Activated naive CD4-positive, alpha-beta T cell treated with anti-CD3 and anti-CD28 coated beads, Interleukin-2, amount 50 U/mL, for 24 hours (primary cell): ENCODE measurements around the gene NDUFB10.
A peak's percentile ranks its signal among the peaks of the same experiment; 100 is the strongest.

ENCODE experiments used
- H3K27ac Mint-ChIP-seq: one replicate; pipeline ENCODE4 v1.8.0; 2021; ENCODE audit warnings: mild to moderate bottlenecking, mixed read lengths
- H3K27me3 Mint-ChIP-seq: one replicate; pipeline ENCODE4 v1.8.0; 2021; ENCODE audit warnings: mixed read lengths
- H3K36me3 Mint-ChIP-seq: one replicate; pipeline ENCODE4 v1.8.0; 2021; ENCODE audit warnings: mixed read lengths
- H3K4me1 Mint-ChIP-seq: one replicate; pipeline ENCODE4 v1.8.0; 2021; ENCODE audit warnings: mixed read lengths
- H3K4me3 Mint-ChIP-seq: one replicate; pipeline ENCODE4 v1.8.0; 2021; ENCODE audit warnings: mild to moderate bottlenecking, mixed read lengths
- H3K9me3 Mint-ChIP-seq: one replicate; pipeline ENCODE4 v1.8.0; 2021; ENCODE audit warnings: mixed read lengths

The NDUFB10 gene

DNA sequence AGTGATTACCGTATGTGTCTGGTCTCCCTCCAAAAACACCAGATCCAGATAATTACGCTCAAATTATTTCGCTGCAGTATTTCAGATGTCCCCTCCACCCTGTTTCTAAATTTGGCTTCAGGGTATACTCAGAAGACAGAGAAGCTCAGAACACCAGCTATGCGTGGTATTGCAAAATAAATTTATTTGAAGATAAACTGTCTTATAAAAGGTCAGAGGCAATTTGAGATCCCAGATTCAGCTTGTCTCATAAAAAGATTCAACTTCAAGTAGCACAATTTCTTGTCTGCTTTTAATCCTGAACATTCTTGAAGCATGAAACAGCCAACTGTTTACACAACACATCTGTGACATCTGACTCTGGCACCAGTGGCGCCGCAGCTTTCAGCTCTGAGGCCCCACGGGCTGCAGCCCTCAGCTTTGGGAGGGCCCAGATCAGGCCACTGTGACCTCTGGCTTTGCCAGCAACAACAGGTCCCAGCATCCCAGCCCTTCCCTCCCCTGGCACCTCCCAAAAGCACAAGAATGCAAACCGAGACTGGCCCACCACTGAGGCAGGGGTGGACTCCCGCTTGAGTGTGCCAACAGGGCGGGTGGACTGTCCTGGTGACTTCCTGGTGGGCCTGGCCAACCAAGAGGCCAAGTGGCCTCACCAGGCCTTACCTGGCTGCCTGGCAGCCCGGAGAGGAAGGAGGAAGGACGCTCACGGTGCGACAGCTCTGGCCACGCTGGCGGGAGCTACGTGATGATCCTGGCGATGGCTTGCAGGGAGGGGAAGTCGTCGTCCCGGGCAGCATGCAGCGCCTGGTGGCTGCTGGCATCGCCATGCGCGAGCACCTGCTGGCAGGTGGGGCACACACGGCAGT is 38.4 kb downstream of the NDUFB10 start:
- Mint-ChIP-seq H3K27ac (no peak overlapping the region), H3K36me3 (peaks cover 4% of the 10 kb centered on the region), H3K27me3 (no peaks in the 10 kb centered on the region), H3K9me3 (no peaks in the 10 kb centered on the region), H3K4me1 (peaks cover 4% of the 10 kb centered on the region), H3K4me3 (no peak overlapping the region)

DNA sequence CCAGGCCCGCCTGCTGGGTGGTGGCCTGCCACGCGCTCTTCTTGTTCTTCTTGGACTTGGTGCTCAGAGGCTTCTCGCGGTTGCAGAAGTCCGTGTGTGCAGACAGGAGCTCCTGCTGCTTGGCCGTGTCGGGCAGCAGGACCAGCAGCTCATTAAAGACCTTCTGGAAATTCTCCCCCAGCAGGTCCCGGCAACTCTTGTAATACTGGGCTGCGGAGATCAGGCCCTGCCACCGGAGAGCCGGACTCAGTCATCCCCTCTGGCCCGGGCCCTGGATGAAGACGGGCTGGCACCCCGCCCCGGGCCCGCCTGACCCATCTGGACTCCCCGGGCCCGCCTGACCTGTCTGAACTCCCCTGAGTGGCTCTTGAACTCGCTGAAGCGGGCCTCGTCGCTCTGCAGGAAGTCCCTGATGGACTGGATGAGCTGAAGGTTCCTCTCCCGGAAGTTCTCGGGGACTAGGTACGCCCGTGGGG is 39.1 kb downstream of the NDUFB10 start:
- H3K36me3 Mint-ChIP-seq, result peaks cover 4% of the 10 kb centered on the region
- no peaks in the 10 kb centered on the region for H3K9me3 Mint-ChIP-seq
- H3K4me1 Mint-ChIP-seq, result peaks cover 4% of the 10 kb centered on the region
- H3K27ac Mint-ChIP-seq, result no peak overlapping the region
- no peaks in the 10 kb centered on the region for H3K27me3 Mint-ChIP-seq
- no peak overlapping the region for H3K4me3 Mint-ChIP-seq

DNA sequence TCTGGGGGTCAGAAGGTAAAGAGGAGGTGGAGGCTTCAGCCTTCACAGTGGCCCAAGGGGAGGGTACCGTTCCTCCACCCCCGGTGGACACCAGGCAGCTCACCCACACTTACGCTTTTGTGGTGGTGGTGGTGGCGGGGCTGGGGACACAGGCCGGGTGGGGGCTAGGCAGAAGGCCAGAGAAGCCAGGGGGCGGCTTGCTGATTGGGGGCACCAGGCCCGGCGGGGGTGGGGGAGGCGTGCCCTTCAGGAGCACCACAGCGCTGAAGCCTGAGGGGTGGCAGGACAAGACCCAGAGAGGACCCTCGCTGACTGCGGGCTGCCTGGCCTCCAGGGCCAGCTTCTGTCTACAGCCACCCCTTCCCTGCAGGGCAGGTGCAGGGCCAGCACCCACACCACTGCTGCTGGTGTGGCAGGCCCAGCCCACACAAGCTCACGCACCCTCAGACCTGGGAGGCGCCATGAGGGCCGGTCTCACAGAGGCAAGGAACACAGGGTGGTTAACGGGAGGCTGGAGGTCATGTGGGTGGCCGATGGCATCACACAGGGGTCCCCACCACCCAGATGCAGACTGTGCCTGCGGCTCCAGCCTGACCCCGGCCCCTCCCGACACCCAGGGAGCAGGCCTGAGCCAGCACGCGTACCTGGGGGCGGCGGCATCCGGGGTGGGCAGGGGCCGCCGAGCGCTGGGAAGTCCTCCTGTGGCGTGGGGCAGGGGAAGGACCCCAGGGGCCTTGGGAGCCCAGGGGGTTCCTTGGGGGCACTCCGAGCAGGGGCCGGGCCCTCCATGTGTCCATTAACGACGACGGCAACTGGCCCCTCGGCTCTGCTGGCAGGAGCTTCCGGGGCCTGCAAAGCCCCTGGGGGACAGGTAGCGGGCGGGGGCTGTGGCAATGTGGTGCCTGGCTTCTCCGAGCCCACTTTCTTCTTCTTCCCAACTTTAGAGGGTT is 39.8 kb downstream of the NDUFB10 start:
- peaks cover 4% of the 10 kb centered on the region for H3K36me3 Mint-ChIP-seq
- H3K9me3 Mint-ChIP-seq, result no peaks in the 10 kb centered on the region
- H3K27me3 Mint-ChIP-seq, result no peaks in the 10 kb centered on the region
- no peak overlapping the region for H3K4me3 Mint-ChIP-seq
- peaks cover 3% of the 10 kb centered on the region for H3K4me1 Mint-ChIP-seq
- H3K27ac Mint-ChIP-seq, result no peak overlapping the region

DNA sequence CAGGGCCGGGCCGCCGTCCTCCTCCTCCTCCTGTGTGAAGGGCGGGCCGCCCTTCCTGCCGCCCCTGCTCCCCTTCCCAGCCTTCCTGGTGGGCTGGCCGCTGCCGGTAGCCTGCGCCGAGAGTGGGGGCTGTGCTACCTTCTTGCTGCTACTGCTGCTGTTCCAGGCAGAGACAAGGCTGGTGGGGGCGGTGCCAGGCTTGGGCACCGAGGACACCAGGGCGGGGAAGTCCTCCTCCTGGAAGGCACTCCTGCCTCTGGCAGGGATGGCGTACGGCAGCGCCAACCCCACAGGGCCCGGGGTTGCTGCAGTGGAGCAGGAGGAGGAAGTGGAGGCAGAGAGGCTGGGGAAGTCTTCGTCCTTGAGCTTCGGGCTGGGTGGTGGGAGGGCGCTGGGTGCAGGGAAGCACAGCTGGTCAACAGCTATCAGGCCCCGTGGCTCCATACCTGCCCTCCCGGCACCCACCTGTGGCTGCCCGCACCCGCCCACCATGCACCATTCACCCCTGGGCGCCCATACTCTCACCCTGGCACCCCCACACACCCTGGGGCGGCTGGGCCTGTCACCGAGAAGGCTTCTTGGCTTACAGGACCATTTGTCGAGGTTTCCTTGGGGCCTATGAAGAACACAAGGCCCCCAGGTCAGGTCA is 40.7 kb downstream of the NDUFB10 start:
- Mint-ChIP-seq H3K27me3 (no peaks in the 10 kb centered on the region), H3K4me3 (no peak overlapping the region), H3K27ac (no peak overlapping the region), H3K36me3 (peaks cover 4% of the 10 kb centered on the region), H3K9me3 (no peaks in the 10 kb centered on the region), H3K4me1 (peaks cover 6% of the 10 kb centered on the region)

DNA sequence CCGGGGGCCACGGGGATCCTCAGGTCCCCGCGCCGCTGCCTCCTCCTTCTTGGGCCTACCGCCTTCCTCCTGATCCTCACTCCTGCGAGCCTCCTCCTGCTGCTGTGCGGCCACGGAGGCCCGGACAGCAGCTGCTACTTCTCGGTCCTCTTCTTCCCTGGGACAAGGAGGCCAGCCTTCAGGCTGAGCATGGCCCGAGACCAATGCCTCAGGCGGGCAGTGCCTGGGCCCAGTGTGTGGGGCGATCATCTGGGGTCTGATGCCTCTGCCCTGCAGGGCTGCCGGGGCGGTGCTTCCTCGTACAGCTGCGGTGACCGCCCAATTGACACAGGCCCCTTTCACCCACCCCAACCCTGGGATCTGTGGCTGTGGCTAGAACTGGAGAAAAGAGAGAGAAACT is 41.7 kb downstream of the NDUFB10 start:
- no peak overlapping the region for H3K4me3 Mint-ChIP-seq
- H3K27me3 Mint-ChIP-seq, result no peaks in the 10 kb centered on the region
- peaks cover 9% of the 10 kb centered on the region for H3K4me1 Mint-ChIP-seq
- no peak overlapping the region for H3K27ac Mint-ChIP-seq
- H3K9me3 Mint-ChIP-seq, result no peaks in the 10 kb centered on the region
- peaks cover 4% of the 10 kb centered on the region for H3K36me3 Mint-ChIP-seq

DNA sequence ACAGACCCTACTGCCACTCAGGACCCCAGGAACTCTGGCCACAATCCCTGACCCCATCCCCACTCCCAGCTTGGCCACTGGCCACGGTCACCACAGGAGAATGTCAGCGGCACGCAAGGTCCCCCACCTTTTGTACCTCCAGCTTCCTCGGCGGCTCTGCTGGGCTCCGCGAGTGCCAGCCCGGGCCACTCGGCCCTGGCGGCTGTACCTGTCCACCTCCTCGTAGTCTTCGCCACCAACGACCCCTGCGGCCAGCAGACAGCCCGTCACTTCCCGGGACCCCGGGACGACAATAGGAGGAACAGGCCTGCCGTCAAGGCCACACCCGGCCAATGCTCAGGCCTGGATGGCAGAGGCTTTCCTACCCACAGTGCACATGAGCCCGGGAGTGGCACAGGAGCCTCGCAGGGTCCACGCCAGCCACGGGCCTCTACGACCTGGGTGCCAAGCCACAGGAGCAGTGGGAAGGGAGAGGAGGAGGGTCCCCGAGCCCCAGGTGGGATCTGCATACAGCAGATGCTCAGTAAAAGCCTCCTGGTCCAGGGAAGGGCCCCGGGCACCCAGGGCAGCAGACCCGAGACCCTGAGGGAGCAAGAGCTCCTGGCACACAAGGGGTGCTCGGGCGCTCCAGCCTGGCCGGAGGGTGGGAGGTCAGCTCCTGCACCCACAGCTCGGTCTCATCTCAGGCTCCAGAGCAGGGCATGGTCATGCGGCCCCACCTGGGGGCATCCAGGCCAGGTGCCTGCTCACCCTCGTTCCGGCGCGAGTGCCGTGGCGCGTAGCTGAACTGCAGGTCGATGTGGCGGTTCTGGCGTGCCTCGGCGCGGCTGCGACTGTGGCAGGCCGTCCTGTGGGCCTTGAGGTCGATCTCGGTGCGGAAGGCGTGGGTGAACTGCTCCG is 42.4 kb downstream of the NDUFB10 start:
- H3K27ac Mint-ChIP-seq, result no peak overlapping the region
- H3K9me3 Mint-ChIP-seq, result no peaks in the 10 kb centered on the region

DNA sequence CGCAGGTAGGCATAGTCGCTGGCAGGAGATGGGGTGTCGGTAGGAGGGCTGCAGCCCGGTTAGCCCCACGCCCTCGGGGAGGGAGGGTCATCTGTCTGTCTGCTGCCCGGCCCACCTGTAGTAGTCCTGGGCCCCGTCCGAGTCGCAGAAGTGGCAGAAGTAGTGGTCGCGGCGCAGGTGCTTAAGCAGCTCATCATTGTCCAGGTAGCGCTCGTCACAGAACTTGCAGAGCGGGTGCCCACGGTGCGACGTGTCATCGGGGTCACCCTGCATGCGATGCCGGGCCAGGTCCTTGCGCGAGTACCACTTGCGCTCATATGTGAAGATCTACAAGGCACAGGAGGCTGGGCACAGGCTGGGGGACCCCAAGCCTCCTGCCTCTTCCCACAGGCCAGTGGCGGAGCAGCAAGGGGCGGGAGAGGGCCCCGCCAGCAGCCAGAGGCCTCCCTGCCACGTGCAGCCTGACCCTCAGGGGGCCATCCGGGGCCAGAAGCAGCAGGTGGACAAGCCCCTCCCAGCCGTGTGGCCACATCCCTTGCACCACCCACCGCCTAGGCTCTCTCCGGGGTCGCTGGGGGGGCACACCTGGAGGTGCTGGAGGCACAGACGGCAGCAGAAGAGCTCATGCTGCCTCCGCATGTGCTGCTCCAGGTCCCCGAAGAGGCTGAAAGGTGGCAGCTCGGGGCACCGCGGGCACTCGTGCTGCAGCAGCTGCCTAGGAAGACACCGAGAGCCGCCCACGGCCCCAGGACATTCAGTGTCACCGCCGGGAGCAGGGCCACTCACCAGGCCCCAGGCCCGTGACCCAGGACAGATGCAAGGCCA is 43.3 kb downstream of the NDUFB10 start:
- H3K36me3 Mint-ChIP-seq, result peaks cover 3% of the 10 kb centered on the region
- no peak overlapping the region for H3K4me3 Mint-ChIP-seq
- H3K27ac Mint-ChIP-seq, result no peak overlapping the region
- H3K9me3 Mint-ChIP-seq, result no peaks in the 10 kb centered on the region
- peaks cover 22% of the 10 kb centered on the region for H3K4me1 Mint-ChIP-seq
- no peaks in the 10 kb centered on the region for H3K27me3 Mint-ChIP-seq

More for the DNA sequence above, 42.4 kb downstream of the NDUFB10 start:
- Mint-ChIP-seq H3K4me1 (peaks cover 13% of the 10 kb centered on the region), H3K36me3 (peaks cover 4% of the 10 kb centered on the region), H3K4me3 (no peak overlapping the region), H3K27me3 (no peaks in the 10 kb centered on the region)

DNA sequence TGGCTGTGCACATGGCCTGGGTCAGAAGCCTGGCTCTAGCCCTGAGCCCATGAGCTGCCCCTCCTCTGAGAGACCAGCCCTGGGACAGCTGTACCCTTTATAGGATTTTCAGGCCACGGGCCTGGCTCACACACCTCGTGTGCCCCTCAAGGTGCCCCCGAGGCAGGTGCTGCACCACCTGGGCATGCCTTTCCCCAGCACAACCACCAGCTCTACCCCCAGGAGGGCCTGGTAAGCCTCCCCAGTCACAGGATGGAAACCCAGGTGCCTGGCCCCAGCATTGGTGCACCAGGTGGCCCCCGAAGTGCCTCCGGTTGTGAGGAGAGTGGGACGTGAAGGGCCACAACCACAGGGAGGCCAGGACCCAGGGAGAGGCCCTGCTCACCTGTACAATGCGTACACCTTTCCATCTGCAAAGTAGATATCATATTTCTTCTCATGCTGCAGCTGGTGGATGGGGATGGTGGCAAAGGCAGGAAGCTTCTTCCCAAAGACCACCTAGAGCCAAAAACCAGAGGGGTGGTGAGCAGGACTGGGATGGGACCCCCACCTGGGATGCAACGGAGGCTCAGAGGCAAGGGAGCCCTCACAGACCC is 44.0 kb downstream of the NDUFB10 start:
- no peaks in the 10 kb centered on the region for H3K9me3 Mint-ChIP-seq
- H3K27ac Mint-ChIP-seq, result no peak overlapping the region
- no peaks in the 10 kb centered on the region for H3K27me3 Mint-ChIP-seq
- H3K36me3 Mint-ChIP-seq, result peaks cover 3% of the 10 kb centered on the region
- H3K4me3 Mint-ChIP-seq, result no peak overlapping the region
- H3K4me1 Mint-ChIP-seq, result peaks cover 29% of the 10 kb centered on the region

DNA sequence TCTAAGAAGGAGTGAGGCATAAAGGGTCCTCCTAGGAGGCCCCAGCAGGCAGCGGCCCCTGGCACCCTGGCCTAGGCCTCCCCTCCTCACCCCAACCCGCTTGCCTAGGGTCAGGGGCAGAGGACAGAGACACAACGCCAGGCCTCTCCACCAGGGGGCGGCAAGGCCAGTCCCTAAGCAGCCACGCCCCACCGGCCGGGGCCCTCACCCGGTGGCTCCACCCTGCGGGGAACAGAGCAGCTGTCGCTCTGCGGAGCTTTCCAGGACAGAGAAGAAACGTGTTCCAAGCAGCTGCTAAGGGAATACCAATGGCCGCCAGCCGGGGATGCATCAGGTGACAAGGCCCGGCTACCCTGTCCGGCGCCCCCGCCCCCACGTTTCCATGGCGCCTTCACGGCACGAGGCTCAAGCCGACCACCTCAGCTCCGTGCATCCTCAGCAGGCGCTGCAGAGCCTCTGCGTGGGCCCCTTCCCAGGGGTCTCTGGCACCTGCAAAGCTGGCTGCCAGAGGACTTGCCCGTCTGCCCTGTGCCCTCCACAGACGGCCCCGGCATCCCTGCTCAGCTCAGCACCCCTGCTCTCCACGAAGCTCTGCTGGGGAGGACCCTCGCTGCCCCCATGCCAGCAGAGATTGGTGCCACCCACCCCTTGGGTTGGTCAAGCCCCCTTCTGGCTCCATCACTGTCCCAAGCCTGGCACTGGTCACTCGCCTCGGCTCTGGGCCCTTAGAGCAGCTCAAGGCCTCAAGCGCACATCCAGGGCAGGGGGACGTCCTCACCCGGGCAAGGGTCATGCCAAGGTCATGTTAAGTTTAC is 44.7 kb downstream of the NDUFB10 start:
- no peak overlapping the region for H3K4me3 Mint-ChIP-seq
- peaks cover 35% of the 10 kb centered on the region for H3K4me1 Mint-ChIP-seq
- H3K36me3 Mint-ChIP-seq, result peaks cover 2% of the 10 kb centered on the region
- no peak overlapping the region for H3K27ac Mint-ChIP-seq
- H3K27me3 Mint-ChIP-seq, result no peaks in the 10 kb centered on the region
- H3K9me3 Mint-ChIP-seq, result no peaks in the 10 kb centered on the region

DNA sequence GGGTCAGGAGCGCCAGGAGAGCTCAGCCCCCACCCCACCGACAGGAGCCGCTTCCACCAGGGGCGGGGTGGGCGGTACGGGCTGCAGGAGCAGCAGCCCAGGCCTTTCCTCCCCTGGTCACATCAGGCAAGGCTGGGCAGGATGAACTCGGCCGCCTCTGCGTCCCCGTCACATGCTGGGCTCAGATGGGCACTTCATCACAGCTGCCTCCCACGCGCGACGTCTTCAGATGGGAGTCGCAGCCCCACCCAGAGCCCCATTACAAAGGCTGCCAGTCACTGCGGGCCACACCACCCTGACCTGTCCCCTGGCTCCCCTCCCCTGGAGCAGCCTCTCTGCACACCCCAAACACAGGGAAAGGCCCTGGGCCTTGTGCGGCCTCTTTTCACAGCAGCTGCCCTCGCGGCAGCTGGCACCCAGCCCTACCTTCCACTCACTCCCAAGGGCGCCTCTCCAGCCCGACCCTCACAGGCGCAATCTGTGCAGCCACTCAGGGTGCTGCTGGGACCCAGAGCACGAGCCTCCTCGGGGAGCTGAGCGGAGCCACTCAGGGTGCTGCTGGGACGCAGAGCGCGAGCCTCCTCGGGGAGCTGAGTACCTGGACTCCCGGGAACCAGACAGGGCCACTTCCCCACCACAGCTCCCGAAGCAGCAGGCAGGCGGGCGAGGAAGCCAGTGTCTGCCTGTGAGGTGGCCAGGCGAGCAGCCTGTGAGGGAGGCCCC is 45.6 kb downstream of the NDUFB10 start:
- Mint-ChIP-seq H3K4me3 (no peak overlapping the region), H3K36me3 (peaks cover 2% of the 10 kb centered on the region), H3K27ac (no peak overlapping the region), H3K4me1 (peaks cover 35% of the 10 kb centered on the region), H3K9me3 (no peaks in the 10 kb centered on the region), H3K27me3 (no peaks in the 10 kb centered on the region)

DNA sequence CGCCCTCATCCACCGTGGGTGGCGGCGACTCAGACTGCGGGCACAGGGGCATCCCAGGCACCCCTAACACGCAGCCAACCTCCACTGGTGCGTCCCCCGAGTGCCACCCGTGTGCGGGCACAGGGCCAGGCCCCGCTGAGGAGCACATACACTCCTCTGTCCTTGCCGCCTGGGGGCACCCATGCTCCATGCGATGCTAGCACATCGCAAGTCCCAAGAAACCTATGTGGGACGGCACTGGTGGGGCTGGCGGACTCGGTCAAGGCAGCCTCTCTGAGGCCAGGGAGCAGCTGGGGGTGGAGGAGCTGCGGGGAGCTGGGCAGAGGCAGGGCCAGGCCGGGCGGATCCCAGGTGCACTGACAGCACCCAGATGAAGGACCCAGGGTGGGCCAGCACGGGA is 46.3 kb downstream of the NDUFB10 start:
- peaks cover 40% of the 10 kb centered on the region for H3K4me1 Mint-ChIP-seq
- no peaks in the 10 kb centered on the region for H3K27me3 Mint-ChIP-seq
- peaks cover 2% of the 10 kb centered on the region for H3K36me3 Mint-ChIP-seq
- H3K27ac Mint-ChIP-seq, result no peak overlapping the region
- H3K4me3 Mint-ChIP-seq, result peak overlapping the region; percentile 26
- H3K9me3 Mint-ChIP-seq, result no peaks in the 10 kb centered on the region

DNA sequence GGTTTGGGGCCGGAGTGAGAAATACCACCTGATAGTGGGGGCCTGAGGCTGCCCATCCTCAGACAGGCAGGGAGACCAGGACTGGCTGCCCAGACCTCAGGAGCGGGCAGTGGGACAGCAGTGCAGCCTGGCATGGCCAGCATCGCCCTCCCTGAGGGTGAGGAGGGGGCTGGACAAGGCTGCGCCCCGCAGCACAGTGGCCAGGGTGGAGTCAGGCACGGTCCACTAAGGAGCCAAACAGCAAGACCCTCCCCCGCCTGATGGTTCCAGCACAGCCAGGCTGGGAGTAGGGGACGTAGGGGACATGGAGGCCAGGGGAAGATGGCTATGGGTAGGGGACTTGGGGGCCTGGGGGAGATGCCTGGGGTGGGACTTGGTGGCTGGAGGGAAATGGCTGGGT is 47.0 kb downstream of the NDUFB10 start:
- no peaks in the 10 kb centered on the region for H3K9me3 Mint-ChIP-seq
- H3K27me3 Mint-ChIP-seq, result no peaks in the 10 kb centered on the region
- H3K27ac Mint-ChIP-seq, result no peak overlapping the region
- H3K4me1 Mint-ChIP-seq, result peaks cover 40% of the 10 kb centered on the region
- H3K4me3 Mint-ChIP-seq, result peak overlapping the region; percentile 26
- H3K36me3 Mint-ChIP-seq, result peaks cover 2% of the 10 kb centered on the region
